ENCODE measurements around the gene ITGA2.

GRCh38 chr5:53066088-53066487 lies 76.9 kb downstream of the ITGA2 start:
- TF ChIP-seq, protein P1, sequence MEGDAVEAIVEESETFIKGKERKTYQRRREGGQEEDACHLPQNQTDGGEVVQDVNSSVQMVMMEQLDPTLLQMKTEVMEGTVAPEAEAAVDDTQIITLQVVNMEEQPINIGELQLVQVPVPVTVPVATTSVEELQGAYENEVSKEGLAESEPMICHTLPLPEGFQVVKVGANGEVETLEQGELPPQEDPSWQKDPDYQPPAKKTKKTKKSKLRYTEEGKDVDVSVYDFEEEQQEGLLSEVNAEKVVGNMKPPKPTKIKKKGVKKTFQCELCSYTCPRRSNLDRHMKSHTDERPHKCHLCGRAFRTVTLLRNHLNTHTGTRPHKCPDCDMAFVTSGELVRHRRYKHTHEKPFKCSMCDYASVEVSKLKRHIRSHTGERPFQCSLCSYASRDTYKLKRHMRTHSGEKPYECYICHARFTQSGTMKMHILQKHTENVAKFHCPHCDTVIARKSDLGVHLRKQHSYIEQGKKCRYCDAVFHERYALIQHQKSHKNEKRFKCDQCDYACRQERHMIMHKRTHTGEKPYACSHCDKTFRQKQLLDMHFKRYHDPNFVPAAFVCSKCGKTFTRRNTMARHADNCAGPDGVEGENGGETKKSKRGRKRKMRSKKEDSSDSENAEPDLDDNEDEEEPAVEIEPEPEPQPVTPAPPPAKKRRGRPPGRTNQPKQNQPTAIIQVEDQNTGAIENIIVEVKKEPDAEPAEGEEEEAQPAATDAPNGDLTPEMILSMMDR (IDR thresholded peaks at IDR 0.05; ENCODE audit: insufficient read depth, low read length) = no peak
- TF ChIP-seq POLR2AphosphoS5 (IDR thresholded peaks at IDR 0.05; ENCODE audit: low read depth) (no peak), REST (IDR thresholded peaks at IDR 0.05; ENCODE audit: insufficient replicate concordance, low read depth) (no peak), GABPA (IDR thresholded peaks at IDR 0.05; ENCODE audit: low read depth) (no peak)
